ENCODE results near the gene TTLL13. TPM values are rescaled to one million over a fixed set of nuclear protein-coding genes. Genes with fewer than 3 reads are reported as not detected.
"Not testable (repeated sequence)": the region's sequence is repeated elsewhere in the genome, so short reads cannot be mapped to it uniquely, and the experiment has no call there.

TTLL13 gene
- total RNA-seq, 2 donors from 2014 or later = not detected

DNA sequence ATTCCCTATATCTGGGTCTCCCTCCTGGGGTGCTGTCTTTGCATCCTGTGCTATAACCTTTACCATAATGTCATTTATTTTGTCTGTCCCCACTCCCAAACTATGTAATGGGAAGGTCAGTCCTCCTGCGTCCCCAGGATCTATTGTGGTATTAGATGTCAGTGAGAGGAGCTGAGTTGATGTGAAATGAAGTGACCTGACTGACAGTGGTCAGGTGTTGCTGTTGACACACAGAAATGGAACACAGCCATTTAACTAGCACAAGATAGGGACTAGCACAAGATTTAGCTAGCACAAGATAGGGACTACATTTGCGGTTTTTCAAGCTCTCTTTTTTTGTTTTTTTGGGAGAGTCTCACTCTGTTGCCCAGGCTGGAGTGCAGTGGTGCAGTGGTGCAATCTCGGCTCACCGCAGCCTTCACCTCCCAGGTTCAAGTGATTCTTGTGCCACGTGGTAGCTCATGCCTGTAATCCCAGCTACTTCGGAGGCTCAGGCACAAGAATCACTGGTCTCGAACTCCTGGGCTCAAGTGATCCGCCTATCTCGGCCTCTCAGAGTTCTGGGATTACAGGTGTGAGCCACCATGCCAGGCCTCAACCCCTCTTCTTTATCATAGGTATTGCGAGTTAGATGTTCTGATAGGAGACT is 21.3 kb downstream of the TTLL13 start:
- H3K4me1 ChIP-seq = peaks cover 36% of the 10 kb centered on the region
- peaks cover 0 to 3% of the 10 kb centered on the region in 2 donors for H3K36me3 ChIP-seq (replicated peaks in 1 of 2; ENCODE audit: insufficient read depth in 1 of 2, low read depth in 2 of 2)
- H3K4me3 ChIP-seq = no peak overlapping the region
- no peak for DNase-seq
- intact Hi-C loops (cut with DNase I) = no loop called here
- no peak for ATAC-seq
- H3K9me3 ChIP-seq = no peaks in the 10 kb centered on the region
- WGBS, 2 donors = 82 to 85% methylated on average over 7 to 10 of the region's 10 CpGs
- TF ChIP-seq, protein P1, sequence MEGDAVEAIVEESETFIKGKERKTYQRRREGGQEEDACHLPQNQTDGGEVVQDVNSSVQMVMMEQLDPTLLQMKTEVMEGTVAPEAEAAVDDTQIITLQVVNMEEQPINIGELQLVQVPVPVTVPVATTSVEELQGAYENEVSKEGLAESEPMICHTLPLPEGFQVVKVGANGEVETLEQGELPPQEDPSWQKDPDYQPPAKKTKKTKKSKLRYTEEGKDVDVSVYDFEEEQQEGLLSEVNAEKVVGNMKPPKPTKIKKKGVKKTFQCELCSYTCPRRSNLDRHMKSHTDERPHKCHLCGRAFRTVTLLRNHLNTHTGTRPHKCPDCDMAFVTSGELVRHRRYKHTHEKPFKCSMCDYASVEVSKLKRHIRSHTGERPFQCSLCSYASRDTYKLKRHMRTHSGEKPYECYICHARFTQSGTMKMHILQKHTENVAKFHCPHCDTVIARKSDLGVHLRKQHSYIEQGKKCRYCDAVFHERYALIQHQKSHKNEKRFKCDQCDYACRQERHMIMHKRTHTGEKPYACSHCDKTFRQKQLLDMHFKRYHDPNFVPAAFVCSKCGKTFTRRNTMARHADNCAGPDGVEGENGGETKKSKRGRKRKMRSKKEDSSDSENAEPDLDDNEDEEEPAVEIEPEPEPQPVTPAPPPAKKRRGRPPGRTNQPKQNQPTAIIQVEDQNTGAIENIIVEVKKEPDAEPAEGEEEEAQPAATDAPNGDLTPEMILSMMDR (IDR thresholded peaks at IDR 0.05) = no peak
- TF ChIP-seq POLR2A (IDR thresholded peaks at IDR 0.05) = no peak
- no peaks in the 10 kb centered on the region for H3K27me3 ChIP-seq
- H3K27ac ChIP-seq = no peak overlapping the region

DNA sequence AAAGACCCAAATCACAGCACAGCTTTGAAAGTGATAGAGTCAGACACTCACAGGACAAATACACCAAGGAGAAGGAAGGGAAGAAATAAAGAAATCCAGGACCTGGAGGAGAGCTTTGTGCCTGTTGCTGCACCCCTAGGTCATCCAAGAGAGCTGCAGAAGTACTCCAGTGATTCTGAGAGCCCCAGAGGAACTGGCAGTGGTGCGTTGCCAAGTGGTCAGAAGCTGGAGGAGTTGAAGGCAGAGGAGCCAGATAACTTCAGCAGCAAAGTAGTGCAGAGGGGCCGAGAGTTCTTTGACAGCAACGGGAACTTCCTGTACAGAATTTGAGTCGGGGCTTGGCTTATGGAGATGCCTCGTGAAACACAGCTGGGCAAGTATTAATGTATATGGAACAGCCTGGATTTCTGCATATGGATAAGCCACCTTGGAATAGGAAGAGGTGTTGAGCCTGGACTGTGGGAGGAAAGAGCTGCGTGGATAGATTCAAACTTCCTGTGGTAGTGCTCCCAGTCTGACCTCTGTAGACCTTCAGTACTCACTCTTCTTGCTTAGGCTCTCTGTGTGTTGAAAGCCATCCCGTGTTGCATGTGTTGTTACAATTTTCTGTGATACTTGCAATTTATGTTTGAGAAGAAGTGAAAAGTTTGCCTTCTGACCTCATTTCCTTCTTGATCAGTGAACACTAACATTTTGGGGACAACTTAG is 22.3 kb downstream of the TTLL13 start:
- Histone ChIP-seq H3K27me3 (no peaks in the 10 kb centered on the region), H3K9me3 (no peaks in the 10 kb centered on the region), H3K4me3 (no peak overlapping the region), H3K36me3 (replicated peaks in 1 of 2; ENCODE audit: insufficient read depth in 1 of 2, low read depth in 2 of 2) (peaks cover 0 to 3% of the 10 kb centered on the region in 2 donors), H3K27ac (no peak overlapping the region), H3K4me1 (peaks cover 34% of the 10 kb centered on the region)
- DNase-seq = no peak
- intact Hi-C loops (cut with DNase I) = no loop called here
- no peak for ATAC-seq
- TF ChIP-seq POLR2A (IDR thresholded peaks at IDR 0.05) = no peak
- TF ChIP-seq, protein P1 (IDR thresholded peaks at IDR 0.05) = no peak
- 69 to 77% methylated on average over 7 of the region's 7 CpGs for WGBS, 2 donors

DNA sequence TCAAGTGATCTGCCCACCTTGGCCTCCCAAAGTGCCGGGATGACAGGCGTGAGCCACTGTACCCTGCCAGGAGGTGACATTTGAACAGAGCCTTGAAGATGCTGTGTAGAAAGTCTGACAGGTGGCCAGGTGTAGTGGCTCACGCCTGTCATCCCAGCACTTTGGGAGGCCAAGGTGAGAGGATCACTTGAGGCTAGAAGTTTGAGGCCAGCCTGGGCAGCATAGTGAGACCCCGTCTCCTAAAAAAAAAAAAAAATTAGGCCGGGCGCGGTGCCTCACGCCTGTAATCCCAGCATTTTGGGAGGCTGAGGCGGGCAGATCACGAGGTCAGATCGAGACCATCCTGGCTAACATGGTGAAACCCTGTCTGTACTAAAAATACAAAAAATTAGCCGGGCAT is 29.1 kb downstream of the TTLL13 start:
- H3K36me3 ChIP-seq (replicated peaks in 1 of 2; ENCODE audit: insufficient read depth in 1 of 2, low read depth in 2 of 2); intact Hi-C loops (cut with DNase I); H3K27ac ChIP-seq; H3K4me1 ChIP-seq; DNase-seq; H3K9me3 ChIP-seq; H3K27me3 ChIP-seq; ATAC-seq; H3K4me3 ChIP-seq: not testable (repeated sequence)
- WGBS, 2 donors = 97 to 99% methylated on average over 11 to 12 of the region's 12 CpGs

DNA sequence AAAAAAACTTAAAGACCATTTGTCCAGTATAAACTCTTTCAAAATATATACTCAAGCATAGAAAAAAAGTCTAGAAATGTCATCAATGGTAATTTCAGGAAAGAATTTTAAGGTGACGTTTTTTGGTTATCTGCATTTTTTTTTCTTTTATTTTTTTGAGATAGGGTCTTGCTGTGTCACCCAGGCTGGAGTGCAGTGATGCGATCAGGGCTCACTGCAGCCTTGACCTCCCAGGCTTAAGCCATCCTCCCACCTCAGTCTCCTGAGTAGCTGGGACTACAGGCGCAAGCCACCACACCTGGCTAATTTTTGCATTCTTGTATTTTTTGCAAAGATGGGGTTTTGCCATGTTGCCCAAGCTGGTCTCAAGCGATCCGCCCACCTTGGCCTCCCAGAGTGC is 31.4 kb downstream of the TTLL13 start:
- H3K9me3 ChIP-seq; H3K36me3 ChIP-seq (replicated peaks in 1 of 2; ENCODE audit: insufficient read depth in 1 of 2, low read depth in 2 of 2); H3K4me3 ChIP-seq; ATAC-seq; DNase-seq; intact Hi-C loops (cut with DNase I); H3K4me1 ChIP-seq; H3K27ac ChIP-seq; H3K27me3 ChIP-seq: not testable (repeated sequence)
- WGBS, 2 donors = 87 to 91% methylated on average over 5 of the region's 5 CpGs

DNA sequence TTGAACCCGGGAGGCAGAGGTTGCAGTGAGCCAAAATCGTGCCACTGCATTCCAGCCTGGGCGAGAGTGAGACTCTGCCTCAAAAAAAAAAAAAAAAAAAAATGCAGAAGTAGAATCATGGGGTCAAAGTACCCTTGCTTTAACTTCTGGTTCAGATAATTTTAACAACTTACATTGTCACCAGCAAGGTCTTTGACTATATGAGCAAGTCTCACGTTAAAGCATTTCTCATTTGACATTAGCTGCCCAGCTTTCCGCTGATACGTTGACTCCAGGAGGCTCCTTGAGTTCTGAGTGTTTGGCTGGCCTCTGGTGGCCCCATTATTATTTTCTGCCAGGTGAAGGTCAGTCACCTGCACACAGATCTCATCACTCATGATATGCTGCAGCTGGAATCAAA is 32.3 kb downstream of the TTLL13 start:
- H3K36me3 ChIP-seq (replicated peaks in 1 of 2; ENCODE audit: insufficient read depth in 1 of 2, low read depth in 2 of 2); H3K9me3 ChIP-seq; ATAC-seq; H3K27me3 ChIP-seq; intact Hi-C loops (cut with DNase I); H3K4me1 ChIP-seq; H3K4me3 ChIP-seq: not testable (repeated sequence)
- H3K27ac ChIP-seq = peak overlapping the region in 1 of 4 donors; percentile 31
- WGBS, 2 donors = 21 to 23% methylated on average over 6 of the region's 6 CpGs
- peak in 1 of 4 donors; percentile 34 for DNase-seq

DNA sequence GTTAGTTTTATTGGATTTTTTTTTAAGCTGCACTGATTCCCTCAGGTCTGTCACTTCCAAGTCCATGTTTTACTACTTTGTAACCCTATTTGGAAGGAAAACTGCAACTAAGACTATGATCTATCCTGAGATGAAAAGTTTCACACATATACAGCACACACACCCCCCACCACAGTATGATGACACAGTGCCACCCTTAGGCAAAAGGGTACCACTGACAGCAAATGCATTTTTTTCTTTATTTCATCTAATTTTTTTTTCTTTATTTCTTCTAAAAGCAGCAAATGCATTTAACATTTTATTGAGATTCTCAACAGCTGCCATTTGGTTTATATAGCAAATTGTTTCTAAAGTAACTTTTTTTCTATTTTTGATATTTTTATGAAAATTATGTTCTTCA is 37.3 kb downstream of the TTLL13 start:
- ATAC-seq = no peak
- Histone ChIP-seq H3K9me3 (no peaks in the 10 kb centered on the region), H3K27me3 (no peaks in the 10 kb centered on the region), H3K27ac (no peak overlapping the region), H3K36me3 (replicated peaks in 1 of 2; ENCODE audit: insufficient read depth in 1 of 2, low read depth in 2 of 2) (no peaks in the 10 kb centered on the region), H3K4me3 (no peak overlapping the region), H3K4me1 (peaks cover 7% of the 10 kb centered on the region)
- intact Hi-C loops (cut with DNase I) = no loop called here
- TF ChIP-seq, protein P1 (IDR thresholded peaks at IDR 0.05) = peak in 5 of 7 experiments; percentile 24 to 47 (median 43)
- no peak for TF ChIP-seq POLR2A (IDR thresholded peaks at IDR 0.05)
- DNase-seq = peak in 1 of 4 donors; percentile 39

Data from body of pancreas (tissue), 4 donors.